GM06990 (cell line): ENCODE measurements around the gene PCBP3.

Experiments used
- DNase-seq: peaks from one replicate; pipeline ENCODE4 v3.0.0-alpha.2; 2011; ENCODE audit not compliant: insufficient read length; ENCODE audit errors: extremely low read depth
- H3K27me3 ChIP-seq: replicated peaks from 2 replicates; pipeline ENCODE4 v1.6.0; 2011; ENCODE audit warnings: low read length; ENCODE audit not compliant: control insufficient read depth, insufficient read depth
- H3K36me3 ChIP-seq: 2 replicates; pipeline ENCODE4 v1.5.1; 2011; ENCODE audit warnings: low read length; ENCODE audit not compliant: control insufficient read depth, insufficient read depth
- H3K4me3 ChIP-seq: replicated peaks from 2 replicates; pipeline ENCODE4 v1.5.1; 2011; ENCODE audit warnings: low read depth, mild to moderate bottlenecking, control low read depth, low read length
- TF ChIP-seq, protein P1 (sequence below): IDR thresholded peaks from 2 replicates; pipeline ENCODE4 v1.5.1; 2011; ENCODE audit warnings: low read length, control low read depth, mild to moderate bottlenecking, inconsistent platforms; ENCODE audit not compliant: insufficient read depth, poor library complexity, severe bottlenecking

The PCBP3 gene

DNA sequence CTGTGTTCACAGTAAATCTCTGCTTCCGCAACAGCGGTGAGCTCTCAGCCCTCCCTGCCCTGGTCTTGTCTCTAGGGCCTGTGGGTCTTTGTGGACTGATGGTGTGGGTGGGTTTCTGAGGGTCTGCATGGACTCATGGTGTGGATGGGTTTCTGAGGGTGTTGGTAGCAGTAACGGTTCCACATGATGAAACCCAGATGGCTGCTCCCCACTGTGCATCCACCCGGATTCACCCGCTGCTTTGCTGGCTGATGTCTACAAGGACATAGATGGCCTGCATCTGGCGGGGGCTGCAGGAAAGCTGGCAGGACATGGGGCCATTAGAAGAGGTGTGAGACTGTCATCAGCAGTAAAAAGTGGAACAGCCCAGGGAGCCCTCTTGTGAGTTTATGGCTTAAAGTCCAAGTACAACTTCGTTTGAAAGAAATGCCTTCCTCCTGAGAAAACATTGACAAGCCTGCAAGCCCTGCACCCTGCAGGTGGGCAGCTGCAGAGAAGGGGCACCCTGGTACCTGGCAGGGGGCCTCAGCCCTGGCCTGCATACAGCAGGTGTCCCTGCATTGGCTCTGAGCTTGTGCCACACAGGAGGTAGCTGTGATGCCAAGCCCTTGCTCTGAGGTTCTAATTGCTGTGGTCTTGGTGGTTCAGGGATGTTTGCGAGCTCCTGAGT is 181.2 kb downstream of the PCBP3 start:
- no peak for DNase-seq
- Histone ChIP-seq H3K27me3 (no peaks in the 10 kb centered on the region), H3K4me3 (no peak overlapping the region), H3K36me3 (no peaks in the 10 kb centered on the region)
- TF ChIP-seq, protein P1, sequence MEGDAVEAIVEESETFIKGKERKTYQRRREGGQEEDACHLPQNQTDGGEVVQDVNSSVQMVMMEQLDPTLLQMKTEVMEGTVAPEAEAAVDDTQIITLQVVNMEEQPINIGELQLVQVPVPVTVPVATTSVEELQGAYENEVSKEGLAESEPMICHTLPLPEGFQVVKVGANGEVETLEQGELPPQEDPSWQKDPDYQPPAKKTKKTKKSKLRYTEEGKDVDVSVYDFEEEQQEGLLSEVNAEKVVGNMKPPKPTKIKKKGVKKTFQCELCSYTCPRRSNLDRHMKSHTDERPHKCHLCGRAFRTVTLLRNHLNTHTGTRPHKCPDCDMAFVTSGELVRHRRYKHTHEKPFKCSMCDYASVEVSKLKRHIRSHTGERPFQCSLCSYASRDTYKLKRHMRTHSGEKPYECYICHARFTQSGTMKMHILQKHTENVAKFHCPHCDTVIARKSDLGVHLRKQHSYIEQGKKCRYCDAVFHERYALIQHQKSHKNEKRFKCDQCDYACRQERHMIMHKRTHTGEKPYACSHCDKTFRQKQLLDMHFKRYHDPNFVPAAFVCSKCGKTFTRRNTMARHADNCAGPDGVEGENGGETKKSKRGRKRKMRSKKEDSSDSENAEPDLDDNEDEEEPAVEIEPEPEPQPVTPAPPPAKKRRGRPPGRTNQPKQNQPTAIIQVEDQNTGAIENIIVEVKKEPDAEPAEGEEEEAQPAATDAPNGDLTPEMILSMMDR, result no peak

DNA sequence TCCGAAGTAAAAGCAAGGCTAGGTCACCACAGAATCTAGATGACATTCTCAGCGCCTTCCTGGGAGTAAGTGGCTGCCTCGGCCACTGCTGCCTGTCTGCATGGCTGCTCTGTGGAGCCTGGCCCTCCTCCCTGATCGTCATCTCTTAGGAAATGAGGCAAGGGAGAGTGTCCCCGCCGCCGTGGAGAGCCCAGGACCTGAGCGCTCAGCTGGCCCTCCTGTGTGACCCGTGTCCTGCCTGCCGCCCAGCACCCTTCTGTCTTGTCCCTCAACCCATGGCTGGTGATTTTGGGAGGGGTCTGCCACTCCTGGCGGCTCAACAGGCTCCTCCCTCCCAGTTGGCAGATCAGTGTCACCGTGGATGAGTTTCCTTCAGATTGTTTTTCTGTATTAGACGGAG is 181.7 kb downstream of the PCBP3 start:
- Histone ChIP-seq H3K36me3 (no peaks in the 10 kb centered on the region), H3K27me3 (no peaks in the 10 kb centered on the region), H3K4me3 (no peak overlapping the region)
- TF ChIP-seq, protein P1, result no peak
- no peak for DNase-seq

DNA sequence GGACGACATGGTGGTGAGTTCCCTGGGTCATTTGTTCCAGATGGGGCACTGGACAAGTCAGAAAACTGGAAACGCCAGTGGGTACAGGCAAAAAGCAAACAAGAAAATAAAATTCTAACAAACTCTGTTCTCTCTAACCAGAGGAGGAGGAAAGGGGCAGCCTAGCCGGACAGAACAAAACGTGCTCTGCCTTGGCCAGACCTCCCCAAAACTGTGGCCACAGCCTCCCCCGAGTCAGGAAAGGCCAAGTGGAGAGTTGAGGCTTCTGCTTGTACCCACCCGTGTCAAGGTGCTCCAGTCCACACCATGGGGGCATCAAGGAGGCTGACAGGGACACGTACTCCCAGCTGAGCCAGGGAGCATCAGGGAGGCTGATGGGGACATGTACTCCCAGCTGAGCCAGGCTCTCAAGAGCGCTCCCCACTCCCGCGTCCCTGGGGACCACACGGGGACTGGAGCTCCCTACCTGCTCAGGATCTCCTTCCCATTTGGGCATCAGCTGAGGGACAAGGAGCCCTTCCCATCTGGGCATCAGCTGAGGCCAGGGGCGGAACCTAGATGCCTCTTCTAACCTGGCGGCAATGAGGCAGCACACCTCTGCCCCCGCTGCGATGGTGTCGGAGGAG is 183.3 kb downstream of the PCBP3 start:
- Histone ChIP-seq H3K27me3 (no peaks in the 10 kb centered on the region), H3K36me3 (no peaks in the 10 kb centered on the region), H3K4me3 (no peak overlapping the region)
- TF ChIP-seq, protein P1, result no peak
- DNase-seq, result no peak

DNA sequence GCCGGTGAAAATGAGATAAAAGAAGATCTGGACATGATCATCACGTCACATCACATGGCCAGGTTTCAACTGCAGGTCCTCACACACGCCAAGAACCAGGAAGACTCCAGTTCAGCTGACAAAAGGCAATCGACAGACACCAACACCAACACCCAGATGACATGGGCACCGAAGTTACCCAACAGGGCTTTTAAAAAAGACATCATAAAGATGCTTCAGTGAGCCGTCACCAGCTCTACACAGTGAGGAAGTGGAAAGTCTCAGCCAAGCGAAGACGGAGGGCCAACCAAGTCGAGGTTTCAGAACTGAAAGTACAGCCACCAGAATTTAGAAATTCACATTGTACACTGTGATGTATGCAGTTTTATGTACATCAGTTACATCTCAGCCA is 183.8 kb downstream of the PCBP3 start:
- TF ChIP-seq, protein P1, result no peak

DNA sequence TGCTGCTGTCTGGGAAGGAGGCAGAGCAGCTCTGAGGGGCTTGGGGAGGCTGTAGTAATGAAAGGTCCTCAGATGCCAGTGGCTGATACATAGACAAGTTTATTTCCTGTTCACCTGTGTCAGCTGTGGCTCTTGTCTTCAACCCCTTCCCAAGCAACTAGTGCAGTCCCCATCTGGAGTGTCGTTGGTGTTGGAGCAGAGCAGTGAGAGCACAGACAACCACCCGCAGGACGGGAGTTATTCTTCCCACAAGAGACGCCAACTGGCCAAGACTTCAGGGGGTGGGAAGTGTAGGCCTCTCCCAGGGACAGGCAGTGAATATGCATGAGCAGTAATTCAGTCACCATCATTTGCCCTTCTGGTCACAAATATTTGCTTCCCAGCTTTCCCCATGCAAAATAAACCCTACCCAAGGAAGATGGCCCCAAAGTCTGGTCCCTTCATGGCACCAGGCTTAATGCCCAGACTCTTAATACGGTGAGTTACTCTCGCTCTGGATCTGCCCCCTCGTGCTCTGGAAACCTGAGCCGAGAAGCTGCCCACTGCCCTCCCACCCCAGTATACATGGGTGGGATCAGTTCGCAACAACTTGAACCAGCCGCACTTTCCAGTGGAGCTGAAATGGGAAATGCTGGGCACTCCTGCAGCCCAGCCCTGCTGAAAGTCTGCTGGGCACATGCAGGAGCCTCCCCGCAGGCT is 184.5 kb downstream of the PCBP3 start:
- Histone ChIP-seq H3K4me3 (no peak overlapping the region), H3K27me3 (no peaks in the 10 kb centered on the region), H3K36me3 (no peaks in the 10 kb centered on the region)
- TF ChIP-seq, protein P1, result no peak
- no peak for DNase-seq

More for the DNA sequence above, 183.8 kb downstream of the PCBP3 start:
- DNase-seq, result no peak
- Histone ChIP-seq H3K4me3 (no peak overlapping the region), H3K27me3 (no peaks in the 10 kb centered on the region), H3K36me3 (no peaks in the 10 kb centered on the region)
